ENCODE data around the gene FGF14. TPM values are rescaled to one million over a fixed set of nuclear protein-coding genes. Genes with fewer than 3 reads are reported as not detected.
"Not testable (repeated sequence)": the region's sequence is repeated elsewhere in the genome, so short reads cannot be mapped to it uniquely, and the experiment has no call there.

FGF14 gene
- total RNA-seq, 1 experiment from 2014 or later, result under 0.01 TPM

DNA sequence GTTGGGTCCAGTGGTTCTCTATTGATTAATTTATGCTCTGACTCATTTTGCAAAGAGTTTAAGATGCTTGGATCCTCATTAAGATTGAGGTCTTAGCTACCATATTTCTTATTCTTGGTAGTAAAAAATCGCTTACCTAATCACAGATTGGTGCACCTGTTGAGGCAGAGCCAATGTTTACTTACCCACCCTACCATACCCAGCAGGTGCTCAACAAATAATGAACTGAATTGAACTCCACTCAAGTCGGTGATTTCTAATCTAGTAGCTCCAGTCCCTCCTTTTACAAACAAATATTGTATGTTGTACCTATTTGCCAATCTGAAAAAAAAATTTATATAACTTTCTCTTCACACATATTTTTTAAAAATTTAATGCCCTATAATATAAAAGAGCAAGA is 361.0 kb downstream of the FGF14 start:
- no peak for DNase-seq (ENCODE audit: low spot score)

- DNase-seq (ENCODE audit: low spot score), result no peak
These were observed 362.6 kb downstream of the FGF14 start for GRCh38 chr13:102039264-102039663.

DNA sequence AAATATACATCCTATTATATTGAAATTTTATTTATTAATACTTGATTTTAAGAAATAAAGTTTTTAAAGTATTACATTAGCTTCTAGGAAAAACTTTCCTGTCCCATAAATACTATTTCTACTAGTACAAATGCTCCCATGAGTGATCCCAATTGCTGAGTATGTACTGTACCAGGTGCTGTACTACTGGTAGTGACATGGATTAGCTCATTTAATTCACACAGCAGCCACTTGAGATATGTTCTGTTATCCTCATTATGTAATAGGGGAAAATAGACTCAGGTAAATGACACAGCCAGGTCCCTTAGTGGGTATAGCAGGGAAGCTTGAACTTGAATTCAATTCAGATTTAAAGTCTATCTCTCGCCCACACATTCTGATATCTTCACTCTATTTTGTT is 363.1 kb downstream of the FGF14 start:
- no peak for DNase-seq (ENCODE audit: low spot score)

GRCh38 chr13:102035969-102036368 is 365.9 kb downstream of the FGF14 start:
- DNase-seq (ENCODE audit: low spot score), result no peak

GRCh38 chr13:102033857-102034331 is 368.0 kb downstream of the FGF14 start:
- DNase-seq (ENCODE audit: low spot score), result no peak

GRCh38 chr13:102033386-102033785 is 368.5 kb downstream of the FGF14 start:
- DNase-seq (ENCODE audit: low spot score), result no peak

GRCh38 chr13:102028868-102029267 is 373.0 kb downstream of the FGF14 start:
- DNase-seq (ENCODE audit: low spot score), result no peak

DNA sequence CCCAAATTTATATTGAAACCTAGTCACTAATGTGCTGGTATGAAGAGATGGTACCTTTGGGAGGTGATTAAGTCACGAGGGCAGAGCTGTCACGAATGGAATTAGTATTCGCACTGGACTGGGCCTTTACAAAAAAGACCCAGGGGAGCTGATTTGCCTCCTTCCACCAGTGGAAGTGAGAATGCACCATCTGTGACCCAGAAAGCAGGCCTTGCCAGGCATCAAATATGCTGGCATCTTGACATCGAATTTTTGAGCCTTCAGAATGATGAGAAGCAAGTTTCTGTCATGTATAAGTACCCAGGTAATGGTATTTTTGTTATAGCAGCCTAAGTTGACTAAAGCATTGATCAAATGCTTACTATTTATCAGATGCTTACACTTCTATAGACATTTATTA is 373.6 kb downstream of the FGF14 start:
- no peak for DNase-seq (ENCODE audit: low spot score)

DNA sequence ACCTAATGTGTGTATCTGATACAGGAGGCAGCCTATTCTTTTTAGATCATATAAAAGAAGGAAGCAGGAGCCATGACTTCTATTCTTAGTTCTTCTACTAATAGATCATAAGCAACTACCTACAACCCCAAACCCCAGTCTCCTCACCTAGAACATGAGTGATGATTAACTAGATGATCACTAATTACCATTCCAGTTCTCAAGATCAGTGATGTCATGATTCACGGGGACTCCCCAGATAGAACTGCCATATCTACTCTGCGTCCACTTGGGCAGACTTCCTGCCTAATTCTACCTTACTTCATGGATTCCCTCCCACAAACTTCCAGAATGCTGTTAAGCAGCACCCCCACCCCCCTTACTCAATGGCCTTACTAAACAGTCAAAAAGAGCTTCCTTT is 380.1 kb downstream of the FGF14 start:
- DNase-seq (ENCODE audit: low spot score), result no peak

GRCh38 chr13:102020611-102021216 is 381.1 kb downstream of the FGF14 start:
- DNase-seq (ENCODE audit: low spot score), result peak; percentile 89

DNA sequence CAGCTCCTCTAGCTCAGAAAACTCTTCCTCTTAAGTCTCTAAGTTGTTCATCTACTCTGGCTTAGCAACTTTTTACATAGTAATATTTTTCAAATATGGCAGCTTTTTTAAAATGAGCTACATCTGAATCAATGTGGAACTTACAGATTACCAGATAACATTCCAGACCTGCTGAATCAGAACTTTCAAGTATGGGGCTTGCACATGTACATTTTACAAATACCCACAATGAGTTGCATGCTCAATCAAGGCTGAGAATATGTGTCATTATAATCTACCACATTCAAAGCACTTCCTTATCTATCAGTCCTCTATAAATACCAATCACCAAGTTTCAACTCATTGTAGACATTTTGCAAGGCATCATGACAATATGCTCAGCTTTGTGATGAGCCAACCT is 383.1 kb downstream of the FGF14 start:
- no peak for DNase-seq (ENCODE audit: low spot score)

- DNase-seq (ENCODE audit: low spot score), result peak; percentile 21
These were observed 384.6 kb downstream of the FGF14 start for GRCh38 chr13:102017248-102017647.

- no peak for DNase-seq (ENCODE audit: low spot score)
These were observed 389.3 kb downstream of the FGF14 start for GRCh38 chr13:102012299-102013293.

DNA sequence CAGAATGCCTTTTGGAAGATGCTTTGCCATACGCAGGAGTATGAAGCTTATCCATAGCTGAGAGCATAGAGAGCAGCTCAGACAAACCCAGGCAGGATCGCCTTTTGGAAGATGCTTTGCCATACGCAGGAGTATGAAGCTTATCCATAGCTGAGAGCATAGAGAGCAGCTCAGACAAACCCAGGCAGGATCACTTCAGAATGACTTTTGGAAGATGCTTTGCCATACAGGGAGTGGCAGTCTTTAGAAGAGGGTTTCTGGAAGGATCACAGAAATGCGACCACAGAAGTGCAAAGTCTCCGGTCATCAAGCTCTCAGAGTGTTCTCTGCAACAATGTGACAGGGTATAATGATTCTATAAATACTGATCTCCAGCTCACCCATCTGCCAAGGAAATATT is 390.4 kb downstream of the FGF14 start:
- DNase-seq (ENCODE audit: low spot score), result not testable (repeated sequence)

GRCh38 chr13:102003848-102004570 is 397.8 kb downstream of the FGF14 start:
- no peak for DNase-seq (ENCODE audit: low spot score)

DNA sequence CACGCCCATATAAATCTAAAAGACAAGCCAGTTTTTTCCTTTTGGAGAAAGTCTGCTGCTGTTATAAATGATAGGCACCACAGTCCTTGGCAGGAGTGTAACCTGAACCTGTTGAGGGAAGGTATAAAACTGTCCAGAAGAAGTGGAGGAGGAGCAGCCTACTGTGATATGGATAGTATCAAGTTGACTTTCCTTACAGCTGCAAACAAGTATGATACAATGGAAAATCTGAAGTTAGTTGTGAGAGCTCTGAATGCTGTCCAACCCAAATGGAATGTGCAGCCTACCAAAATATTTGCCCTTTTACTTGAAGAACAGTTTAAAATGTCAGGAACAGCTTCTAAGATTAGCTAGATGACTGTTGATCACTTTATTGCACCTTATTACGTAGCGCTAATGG is 399.6 kb downstream of the FGF14 start:
- no peak for DNase-seq (ENCODE audit: low spot score)

DNA sequence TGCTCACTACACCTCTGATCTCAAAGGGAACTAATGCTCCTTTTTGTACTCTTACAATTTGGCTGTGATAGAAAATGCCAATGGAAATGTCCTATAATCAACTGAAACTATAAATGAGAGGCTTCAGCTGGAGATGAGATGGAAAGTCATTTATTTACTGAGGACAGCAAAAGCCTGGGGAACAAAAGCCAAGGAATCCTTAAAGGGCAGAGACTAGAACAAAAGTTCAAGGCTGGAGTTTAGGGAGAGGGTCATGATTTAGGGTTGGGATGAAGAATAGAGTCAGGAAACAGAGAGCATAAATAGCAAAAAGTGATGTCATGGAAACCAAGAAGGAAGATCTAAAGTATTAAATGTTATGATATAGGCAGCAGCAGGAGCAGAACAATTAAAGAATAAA is 401.1 kb downstream of the FGF14 start:
- no peak for DNase-seq (ENCODE audit: low spot score)

GRCh38 chr13:101998129-101998528 is 403.7 kb downstream of the FGF14 start:
- DNase-seq (ENCODE audit: low spot score), result no peak

- no peak for DNase-seq (ENCODE audit: low spot score)
These were observed 404.9 kb downstream of the FGF14 start for GRCh38 chr13:101996954-101997353.

- DNase-seq (ENCODE audit: low spot score), result peak; percentile 31
These were observed 412.0 kb downstream of the FGF14 start for GRCh38 chr13:101989798-101990350.

GRCh38 chr13:101988140-101988539 is 413.7 kb downstream of the FGF14 start:
- DNase-seq (ENCODE audit: low spot score), result peak; percentile 32

DNA sequence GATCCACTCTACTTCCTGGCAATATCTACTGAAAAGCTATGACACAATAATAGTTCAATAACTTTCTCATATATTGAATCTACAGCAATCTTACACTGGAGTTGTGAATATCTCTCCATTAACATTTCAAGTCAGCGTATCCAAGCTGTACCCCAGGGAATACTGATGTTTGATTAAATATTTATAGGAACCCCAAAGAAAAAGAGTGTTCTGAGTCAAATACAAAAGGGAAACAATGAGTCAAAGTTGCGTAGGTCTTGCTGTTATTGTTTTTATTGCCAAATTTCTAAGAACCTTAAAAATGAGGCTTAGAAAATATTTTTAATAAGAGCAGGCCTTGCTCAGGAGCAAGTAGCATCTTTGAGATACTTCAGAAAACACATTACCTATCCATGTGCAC is 415.5 kb downstream of the FGF14 start:
- no peak for DNase-seq (ENCODE audit: low spot score)
